DOHH2 (cell line): Measurements from ENCODE around the gene CRIM1.

ENCODE experiments used
- H3F3A ChIP-seq: fragments of 200-600 bp; sonication (generic), shearing (Covaris generic); 2 replicates; pipeline ENCODE4 v1.6.0; 2016; ENCODE audit warnings: antibody characterized with exemption, mild to moderate bottlenecking; ENCODE audit not compliant: control insufficient read depth, insufficient read depth
- H3K27ac ChIP-seq: fragments of 200-600 bp; sonication (generic); 2 replicates; pipeline ENCODE4 v1.5.1; 2014; ENCODE audit warnings: low read depth, mild to moderate bottlenecking, low read length, moderate library complexity
- H3K27me3 ChIP-seq: fragments of 200-600 bp; sonication (generic); 2 replicates; pipeline ENCODE4 v1.6.1; 2014; ENCODE audit warnings: mild to moderate bottlenecking, low read length, mixed read lengths; ENCODE audit not compliant: control insufficient read depth
- H3K36me3 ChIP-seq: fragments of 200-600 bp; sonication (generic); 2 replicates; pipeline ENCODE4 v1.6.1; 2014; ENCODE audit warnings: mild to moderate bottlenecking, low read length, moderate library complexity, mixed read lengths; ENCODE audit not compliant: control insufficient read depth
- H3K4me1 ChIP-seq: fragments of 200-600 bp; sonication (generic); 2 replicates; pipeline ENCODE4 v1.6.1; 2014; ENCODE audit warnings: mild to moderate bottlenecking, low read length, mixed read lengths; ENCODE audit not compliant: control insufficient read depth
- H3K4me2 ChIP-seq: fragments of 200-600 bp; sonication (generic); 2 replicates; pipeline ENCODE4 v1.6.0; 2014; ENCODE audit warnings: mild to moderate bottlenecking, low read length, moderate library complexity
- H3K4me3 ChIP-seq: fragments of 200-600 bp; sonication (generic); 2 replicates; pipeline ENCODE4 v1.5.1; 2014; ENCODE audit warnings: mild to moderate bottlenecking, low read length, mixed read lengths
- H3K79me2 ChIP-seq: fragments of 200-600 bp; sonication (generic); 2 replicates; pipeline ENCODE4 v1.6.1; 2014; ENCODE audit warnings: mild to moderate bottlenecking, low read length, mixed read lengths; ENCODE audit not compliant: control insufficient read depth
- H3K9me2 ChIP-seq: fragments of 200-600 bp; sonication (generic); replicated peaks from 2 replicates; pipeline ENCODE4 v1.6.1; 2014; ENCODE audit warnings: mild to moderate bottlenecking, low read length, mixed read lengths; ENCODE audit not compliant: control insufficient read depth
- H3K9me3 ChIP-seq: fragments of 200-600 bp; sonication (generic); 2 replicates; pipeline ENCODE4 v1.6.1; 2014; ENCODE audit warnings: antibody characterized with exemption, low read length, mixed read lengths; ENCODE audit not compliant: control insufficient read depth, insufficient read depth
- H4K20me1 ChIP-seq: fragments of 200-600 bp; sonication (generic); 2 replicates; pipeline ENCODE4 v1.6.0; 2014; ENCODE audit warnings: low read depth, mild to moderate bottlenecking, antibody characterized with exemption, low read length, moderate library complexity; ENCODE audit not compliant: control insufficient read depth, insufficient read depth
- CTCF ChIP-seq: fragments of 200-600 bp; sonication (generic); IDR thresholded peaks from one replicate; pipeline ENCODE4 v1.5.1; 2014; ENCODE audit warnings: antibody characterized with exemption, mild to moderate bottlenecking, low read depth, low read length; ENCODE audit not compliant: poor library complexity, severe bottlenecking
- EZH2phosphoT487 ChIP-seq: fragments of 200-600 bp; sonication (generic); IDR thresholded peaks from 2 replicates; pipeline ENCODE4 v1.6.1; 2017; ENCODE audit warnings: borderline replicate concordance, mild to moderate bottlenecking, antibody characterized with exemption, low read length, moderate library complexity, mixed read lengths

CRIM1 gene

GRCh38 chr2:36493306-36493705 lies 137.7 kb downstream of the CRIM1 start:
- Histone ChIP-seq H3K27me3 (no peaks in the 10 kb centered on the region), H3K36me3 (peaks cover 16% of the 10 kb centered on the region; the same call in 1 of the 2 replicates), H3K4me1 (no peaks in the 10 kb centered on the region), H3K9me3 (no peaks in the 10 kb centered on the region), H3F3A (no peaks in the 10 kb centered on the region), H3K79me2 (no peaks in the 10 kb centered on the region), H3K27ac (no peak overlapping the region), H3K9me2 (no peaks in the 10 kb centered on the region), H4K20me1 (no peaks in the 10 kb centered on the region), H3K4me3 (no peak overlapping the region), H3K4me2 (no peak overlapping the region)
- no peak for TF ChIP-seq EZH2phosphoT487
- no peak for TF ChIP-seq CTCF

- no peaks in the 10 kb centered on the region for H4K20me1 ChIP-seq
- H3K36me3 ChIP-seq: peaks cover 26% of the 10 kb centered on the region
- no peaks in the 10 kb centered on the region for H3K27me3 ChIP-seq
- H3K9me3 ChIP-seq: no peaks in the 10 kb centered on the region
- no peak overlapping the region for H3K27ac ChIP-seq
- H3K4me1 ChIP-seq: no peaks in the 10 kb centered on the region
- H3F3A ChIP-seq: no peaks in the 10 kb centered on the region
- no peaks in the 10 kb centered on the region for H3K79me2 ChIP-seq
- H3K4me3 ChIP-seq: no peak overlapping the region
- TF ChIP-seq EZH2phosphoT487: no peak
- TF ChIP-seq CTCF: no peak
- H3K4me2 ChIP-seq: no peak overlapping the region
- H3K9me2 ChIP-seq: no peaks in the 10 kb centered on the region
Observed at GRCh38 chr2:36497570-36498163, 142.1 kb downstream of the CRIM1 start.

- H3K79me2 ChIP-seq: no peaks in the 10 kb centered on the region
- no peaks in the 10 kb centered on the region for H3F3A ChIP-seq
- peaks cover 31% of the 10 kb centered on the region for H3K36me3 ChIP-seq
- no peak overlapping the region for H3K27ac ChIP-seq
- H4K20me1 ChIP-seq: no peaks in the 10 kb centered on the region
- H3K4me2 ChIP-seq: no peak overlapping the region
- H3K27me3 ChIP-seq: no peaks in the 10 kb centered on the region
- H3K9me3 ChIP-seq: no peaks in the 10 kb centered on the region
- no peaks in the 10 kb centered on the region for H3K4me1 ChIP-seq
- H3K4me3 ChIP-seq: no peak overlapping the region
- H3K9me2 ChIP-seq: no peaks in the 10 kb centered on the region
- no peak for TF ChIP-seq CTCF
Observed at GRCh38 chr2:36499128-36499820, 143.7 kb downstream of the CRIM1 start.
